GM06990 (cell line): ENCODE measurements around the gene FAM241A.

ENCODE experiments used
- DNase-seq: peaks from one replicate; pipeline ENCODE4 v3.0.0-alpha.2; 2011; ENCODE audit not compliant: insufficient read length; ENCODE audit errors: extremely low read depth
- H3K27me3 ChIP-seq: replicated peaks from 2 replicates; pipeline ENCODE4 v1.6.0; 2011; ENCODE audit warnings: low read length; ENCODE audit not compliant: control insufficient read depth, insufficient read depth
- H3K36me3 ChIP-seq: 2 replicates; pipeline ENCODE4 v1.5.1; 2011; ENCODE audit warnings: low read length; ENCODE audit not compliant: control insufficient read depth, insufficient read depth
- H3K4me3 ChIP-seq: replicated peaks from 2 replicates; pipeline ENCODE4 v1.5.1; 2011; ENCODE audit warnings: low read depth, mild to moderate bottlenecking, control low read depth, low read length
- CTCF ChIP-seq: IDR thresholded peaks from 2 replicates; pipeline ENCODE4 v1.5.1; 2011; ENCODE audit warnings: low read length, control low read depth, mild to moderate bottlenecking, inconsistent platforms; ENCODE audit not compliant: insufficient read depth, poor library complexity, severe bottlenecking

The FAM241A gene

GRCh38 chr4:112145790-112146501 is 692 bp downstream of the FAM241A start:
- DNase-seq: peak; percentile 77
- peak; percentile 19 for TF ChIP-seq CTCF
- Histone ChIP-seq H3K36me3 (no peaks in the 10 kb centered on the region), H3K4me3 (peak overlapping the region; percentile 72), H3K27me3 (no peaks in the 10 kb centered on the region)

- Histone ChIP-seq H3K4me3 (peak overlapping the region; percentile 72), H3K36me3 (no peaks in the 10 kb centered on the region), H3K27me3 (no peaks in the 10 kb centered on the region)
- DNase-seq: no peak
- TF ChIP-seq CTCF: no peak
Observed at GRCh38 chr4:112146502-112146813, 1.2 kb downstream of the FAM241A start.

- Histone ChIP-seq H3K36me3 (no peaks in the 10 kb centered on the region), H3K27me3 (no peaks in the 10 kb centered on the region), H3K4me3 (no peak overlapping the region)
- DNase-seq: no peak
- no peak for TF ChIP-seq CTCF
Observed at GRCh38 chr4:112147697-112148096, 2.4 kb downstream of the FAM241A start.

- TF ChIP-seq CTCF: no peak
- Histone ChIP-seq H3K36me3 (no peaks in the 10 kb centered on the region), H3K4me3 (no peak overlapping the region), H3K27me3 (no peaks in the 10 kb centered on the region)
- no peak for DNase-seq
Observed at GRCh38 chr4:112150920-112151319, 5.7 kb downstream of the FAM241A start.

- Histone ChIP-seq H3K27me3 (no peaks in the 10 kb centered on the region), H3K4me3 (no peak overlapping the region), H3K36me3 (no peaks in the 10 kb centered on the region)
- DNase-seq: no peak
- no peak for TF ChIP-seq CTCF
Observed at GRCh38 chr4:112152521-112152920, 7.3 kb downstream of the FAM241A start.
